ENCODE results near the gene STXBP5L.
"Not testable (repeated sequence)": the region's sequence is repeated elsewhere in the genome, so short reads cannot be mapped to it uniquely, and the experiment has no call there.

STXBP5L gene

DNA sequence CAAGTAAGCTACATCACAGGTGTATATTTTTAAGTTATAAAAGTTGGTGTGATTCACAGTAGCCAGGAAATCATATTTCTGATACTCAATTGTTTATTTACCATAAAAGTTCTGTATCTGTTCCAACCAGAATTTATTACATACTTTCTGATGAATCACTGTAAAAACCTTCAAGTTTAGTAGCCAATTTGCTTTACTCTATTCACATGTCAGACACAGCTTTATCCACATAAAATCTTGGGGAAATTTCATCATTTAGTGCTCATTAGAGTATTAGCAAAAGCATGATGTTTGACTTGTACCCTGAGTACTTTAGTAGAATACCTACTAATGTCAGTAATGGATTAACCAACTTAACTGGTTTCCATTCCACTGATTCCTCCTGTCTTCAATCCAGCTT lies 388.0 kb downstream of the STXBP5L start:
- TF ChIP-seq, protein P1, sequence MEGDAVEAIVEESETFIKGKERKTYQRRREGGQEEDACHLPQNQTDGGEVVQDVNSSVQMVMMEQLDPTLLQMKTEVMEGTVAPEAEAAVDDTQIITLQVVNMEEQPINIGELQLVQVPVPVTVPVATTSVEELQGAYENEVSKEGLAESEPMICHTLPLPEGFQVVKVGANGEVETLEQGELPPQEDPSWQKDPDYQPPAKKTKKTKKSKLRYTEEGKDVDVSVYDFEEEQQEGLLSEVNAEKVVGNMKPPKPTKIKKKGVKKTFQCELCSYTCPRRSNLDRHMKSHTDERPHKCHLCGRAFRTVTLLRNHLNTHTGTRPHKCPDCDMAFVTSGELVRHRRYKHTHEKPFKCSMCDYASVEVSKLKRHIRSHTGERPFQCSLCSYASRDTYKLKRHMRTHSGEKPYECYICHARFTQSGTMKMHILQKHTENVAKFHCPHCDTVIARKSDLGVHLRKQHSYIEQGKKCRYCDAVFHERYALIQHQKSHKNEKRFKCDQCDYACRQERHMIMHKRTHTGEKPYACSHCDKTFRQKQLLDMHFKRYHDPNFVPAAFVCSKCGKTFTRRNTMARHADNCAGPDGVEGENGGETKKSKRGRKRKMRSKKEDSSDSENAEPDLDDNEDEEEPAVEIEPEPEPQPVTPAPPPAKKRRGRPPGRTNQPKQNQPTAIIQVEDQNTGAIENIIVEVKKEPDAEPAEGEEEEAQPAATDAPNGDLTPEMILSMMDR (IDR thresholded peaks at IDR 0.05; ENCODE audit: borderline replicate concordance, control extremely low read depth, extremely low read depth, insufficient read depth, missing control alignments), result no peak
- in situ Hi-C loops (cut with MboI; ENCODE audit: low sequenced_read_pairs, unreplicated experiment), result no loop called here
- DNase-seq (ENCODE audit: low spot score), result no peak

- TF ChIP-seq, protein P1 (IDR thresholded peaks at IDR 0.05; ENCODE audit: borderline replicate concordance, control extremely low read depth, extremely low read depth, insufficient read depth, missing control alignments), result no peak
- DNase-seq (ENCODE audit: low spot score), result no peak
- in situ Hi-C loops (cut with MboI; ENCODE audit: low sequenced_read_pairs, unreplicated experiment), result no loop called here
Observed at GRCh38 chr3:121324320-121324719, 416.3 kb downstream of the STXBP5L start.

GRCh38 chr3:121330118-121330517 lies 422.1 kb downstream of the STXBP5L start:
- in situ Hi-C loops (cut with MboI; ENCODE audit: low sequenced_read_pairs, unreplicated experiment), result no loop called here
- no peak for DNase-seq (ENCODE audit: low spot score)
- TF ChIP-seq, protein P1 (IDR thresholded peaks at IDR 0.05; ENCODE audit: borderline replicate concordance, control extremely low read depth, extremely low read depth, insufficient read depth, missing control alignments), result no peak

DNA sequence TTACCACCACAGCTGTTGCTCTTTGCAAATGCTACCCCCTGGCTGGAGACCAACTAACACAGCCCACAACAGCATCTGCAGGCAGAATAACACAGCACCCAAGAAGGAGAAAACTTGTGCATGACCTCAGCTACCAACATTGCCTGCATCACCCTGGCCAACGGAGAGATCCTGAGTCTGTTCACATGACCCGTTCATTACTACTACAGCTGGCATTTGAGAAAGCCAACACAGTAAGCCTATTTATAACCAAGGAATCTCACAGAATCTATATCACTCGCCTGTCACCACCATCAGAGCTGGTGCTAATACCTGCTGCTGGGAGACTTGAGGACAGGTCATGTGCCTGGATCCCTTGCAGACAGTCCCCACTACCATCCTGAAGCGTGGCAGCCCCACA lies 422.6 kb downstream of the STXBP5L start:
- TF ChIP-seq, protein P1 (IDR thresholded peaks at IDR 0.05; ENCODE audit: borderline replicate concordance, control extremely low read depth, extremely low read depth, insufficient read depth, missing control alignments), result no peak
- in situ Hi-C loops (cut with MboI; ENCODE audit: low sequenced_read_pairs, unreplicated experiment), result no loop called here
- no peak for DNase-seq (ENCODE audit: low spot score)

- in situ Hi-C loops (cut with MboI; ENCODE audit: low sequenced_read_pairs, unreplicated experiment); DNase-seq (ENCODE audit: low spot score): not testable (repeated sequence)
Observed at GRCh38 chr3:121355960-121356359, 448.0 kb downstream of the STXBP5L start.

GRCh38 chr3:121362035-121362734 lies 454.2 kb downstream of the STXBP5L start:
- in situ Hi-C loops (cut with MboI; ENCODE audit: low sequenced_read_pairs, unreplicated experiment), result no loop called here
- no peak for DNase-seq (ENCODE audit: low spot score)
- TF ChIP-seq, protein P1 (IDR thresholded peaks at IDR 0.05; ENCODE audit: borderline replicate concordance, control extremely low read depth, extremely low read depth, insufficient read depth, missing control alignments), result no peak

DNA sequence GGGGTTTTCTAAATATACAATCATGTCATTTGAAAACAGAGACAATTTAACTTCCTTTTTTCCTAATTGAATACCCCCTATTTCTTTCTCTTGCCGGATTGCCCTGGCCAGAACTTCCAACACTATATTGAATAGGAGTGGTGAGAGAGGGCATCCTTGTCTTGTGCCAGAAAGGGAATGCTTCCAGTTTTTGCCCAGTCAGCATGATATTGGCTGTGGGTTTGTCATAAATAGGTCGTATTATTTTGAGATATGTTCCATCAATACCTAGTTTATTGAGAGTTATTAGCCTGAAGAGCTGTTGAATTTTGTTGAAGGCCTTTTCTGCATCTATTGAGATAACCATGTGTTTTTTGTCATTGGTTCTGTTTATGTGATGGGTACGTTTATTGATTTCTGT lies 480.3 kb downstream of the STXBP5L start:
- DNase-seq (ENCODE audit: low spot score); in situ Hi-C loops (cut with MboI; ENCODE audit: low sequenced_read_pairs, unreplicated experiment): not testable (repeated sequence)

GRCh38 chr3:121395967-121396366 lies 488.0 kb downstream of the STXBP5L start:
- DNase-seq (ENCODE audit: low spot score); in situ Hi-C loops (cut with MboI; ENCODE audit: low sequenced_read_pairs, unreplicated experiment): not testable (repeated sequence)

DNA sequence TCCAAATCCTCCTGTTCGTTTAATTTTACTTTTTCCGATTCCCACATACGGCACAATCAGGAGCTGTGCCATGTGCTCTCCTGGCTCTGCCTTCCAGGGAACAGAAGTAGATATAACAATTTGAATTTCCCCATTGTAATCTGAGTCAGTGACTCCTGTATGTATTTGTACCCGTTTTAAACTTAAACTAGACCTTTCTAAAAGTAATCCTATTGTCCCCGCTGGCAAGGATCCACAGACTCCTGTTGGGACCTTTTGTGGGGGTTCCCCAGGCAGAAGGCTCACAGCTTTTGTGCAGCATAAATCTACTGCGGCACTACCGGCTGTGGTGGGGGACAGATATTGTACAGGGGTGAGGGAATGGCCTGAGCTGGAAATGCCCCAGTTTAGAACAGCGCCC lies 490.0 kb downstream of the STXBP5L start:
- in situ Hi-C loops (cut with MboI; ENCODE audit: low sequenced_read_pairs, unreplicated experiment); DNase-seq (ENCODE audit: low spot score): not testable (repeated sequence)

Measured in GM13976 (cell line).